CD4-positive, alpha-beta memory T cell (primary cell): ENCODE measurements around the gene BCAM. TPM values are rescaled to one million over a fixed set of nuclear protein-coding genes. Genes with fewer than 3 reads are reported as not detected.
"Not testable (repeated sequence)": the region's sequence is repeated elsewhere in the genome, so short reads cannot be mapped to it uniquely, and the experiment has no call there.

ENCODE experiments used
- CTCF ChIA-PET: fragments of 350-600 bp; sonication (Branson Sonifier 250); formaldehyde crosslinking; loops from one replicate; lab custom pipeline; 2021; ENCODE audit warnings: inconsistent platforms; ENCODE audit not compliant: partially characterized antibody; lab: Charles Lee
- POLR2A ChIA-PET: fragments of 350-600 bp; sonication (Branson Sonifier 250); formaldehyde crosslinking; loops from one replicate; lab custom pipeline; 2021; ENCODE audit not compliant: partially characterized antibody; lab: Charles Lee
- DNase-seq, 5 donors: peaks; one replicate each; pipeline versions ENCODE4 v3.0.0 to v3.0.0-alpha.2; 2020 to 2022; ENCODE audit warnings: mixed read lengths in 1 of 5
- H3K27ac ChIP-seq: one replicate; pipeline ENCODE4 v1.7.0; 2013; ENCODE audit warnings: low read depth, low read length
- H3K27me3 ChIP-seq: 2 replicates; pipeline ENCODE4 v1.7.0; 2013; ENCODE audit warnings: mild to moderate bottlenecking, low read length, moderate library complexity; ENCODE audit not compliant: insufficient read depth
- H3K36me3 ChIP-seq: 2 replicates; pipeline ENCODE4 v1.7.0; 2013; ENCODE audit warnings: mild to moderate bottlenecking, low read length, moderate library complexity; ENCODE audit not compliant: insufficient read depth
- H3K4me1 ChIP-seq: 2 replicates; pipeline ENCODE4 v1.7.0; 2013; ENCODE audit warnings: mild to moderate bottlenecking, low read length, moderate library complexity; ENCODE audit not compliant: insufficient read depth
- H3K4me3 ChIP-seq, 2 donors: one replicate each; pipeline ENCODE4 v1.7.0; 2013; ENCODE audit warnings: low read length in 2 of 2, mild to moderate bottlenecking in 1 of 2
- H3K9me3 ChIP-seq, 2 donors: one replicate each; pipeline ENCODE4 v1.7.0; 2013; ENCODE audit warnings: low read length in 2 of 2, control low read depth in 1 of 2; ENCODE audit not compliant: control insufficient read depth in 1 of 2
- H3K27ac Mint-ChIP-seq, 7 donors: one replicate each; pipeline ENCODE4 v1.8.0; 2020 to 2021; ENCODE audit warnings: mixed read lengths in 7 of 7, mild to moderate bottlenecking in 6 of 7, inconsistent platforms in 3 of 7, moderate library complexity in 3 of 7
- H3K27me3 Mint-ChIP-seq, 2 donors: one replicate each; pipeline ENCODE4 v1.8.0; 2020 to 2021; ENCODE audit warnings: mixed read lengths in 2 of 2
- H3K36me3 Mint-ChIP-seq, 2 donors: one replicate each; pipeline ENCODE4 v1.8.0; 2020 to 2021; ENCODE audit warnings: mixed read lengths in 2 of 2, inconsistent platforms in 1 of 2, mild to moderate bottlenecking in 1 of 2
- H3K4me1 Mint-ChIP-seq, 4 donors: one replicate each; pipeline ENCODE4 v1.8.0; 2020 to 2021; ENCODE audit warnings: mixed read lengths in 4 of 4, mild to moderate bottlenecking in 1 of 4
- H3K4me3 Mint-ChIP-seq, 8 donors: one replicate each; pipeline ENCODE4 v1.8.0; 2020 to 2021; ENCODE audit warnings: mixed read lengths in 8 of 8, mild to moderate bottlenecking in 7 of 8, moderate library complexity in 6 of 8, inconsistent platforms in 3 of 8
- H3K9me3 Mint-ChIP-seq, 8 donors: one replicate each; pipeline ENCODE4 v1.8.0; 2020 to 2021; ENCODE audit warnings: mixed read lengths in 8 of 8, mild to moderate bottlenecking in 5 of 8, inconsistent platforms in 3 of 8, moderate library complexity in 1 of 8
- intact Hi-C: fragments of 100-400 bp; cut with micrococcal nuclease; formaldehyde crosslinking; loops from one replicate; pipeline ENCODE4 v1.15.1; 2023
- polyA plus RNA-seq, 2 donors: library from polyadenylated mRNA; unstranded; fragments of 300-500 nt; fragmentation: Illumina TruSeq; gene quantifications; one replicate each; pipeline ENCODE4 v1.2.3, GENCODE V29; 2021
- total RNA-seq, 2 experiments: library from RNA; stranded (reverse); gene quantifications; one replicate each; pipeline ENCODE4 v1.2.3, GENCODE V29; 2021

BCAM gene
- total and polyA plus RNA-seq, 4 experiments from 2014 or later, result not detected

DNA sequence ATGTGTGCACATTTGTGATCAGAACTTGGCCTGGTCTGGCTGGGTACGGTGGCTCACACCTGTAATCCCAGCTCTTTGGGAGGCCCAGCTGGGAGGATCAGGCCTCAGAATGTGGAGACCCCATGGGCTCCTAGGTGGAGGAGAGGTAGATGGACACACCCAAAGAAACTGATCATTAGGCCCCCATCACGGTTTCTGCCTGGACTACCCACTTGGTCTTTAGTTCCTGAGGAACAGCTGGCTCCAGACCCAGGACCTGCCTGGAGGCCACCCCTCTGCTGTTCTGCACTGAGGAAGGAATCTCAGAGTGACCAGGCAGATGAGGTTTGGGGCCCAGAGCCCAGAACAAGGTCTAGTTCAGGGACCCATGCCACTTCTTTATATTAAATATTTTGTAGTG, 29.8 kb upstream of the BCAM start:
- H3K4me1 ChIP-seq, result peaks cover 1% of the 10 kb centered on the region
- H3K9me3 ChIP-seq, result no peaks in the 10 kb centered on the region
- Mint-ChIP-seq H3K36me3 (no peaks in the 10 kb centered on the region), H3K27me3 (peaks cover 0 to 4% of the 10 kb centered on the region in 2 donors), H3K27ac (no peak overlapping the region), H3K4me1 (peaks cover under 1 to 1% (median under 1%) of the 10 kb centered on the region in 4 donors), H3K4me3 (no peak overlapping the region), H3K9me3 (no peaks in the 10 kb centered on the region)
- intact Hi-C loops, result no loop called here
- CTCF ChIA-PET, result interaction anchor here (0.6 kb wide), 1 partner anchor 8 kb away, joined by 3 read pairs; no protein-coding TSS in a partner anchor
- no peak overlapping the region for H3K4me3 ChIP-seq
- H3K27me3 ChIP-seq, result no peaks in the 10 kb centered on the region
- no peaks in the 10 kb centered on the region for H3K36me3 ChIP-seq
- POLR2A ChIA-PET, result no interaction called here
- no peak overlapping the region for H3K27ac ChIP-seq
- DNase-seq, result no peak

DNA sequence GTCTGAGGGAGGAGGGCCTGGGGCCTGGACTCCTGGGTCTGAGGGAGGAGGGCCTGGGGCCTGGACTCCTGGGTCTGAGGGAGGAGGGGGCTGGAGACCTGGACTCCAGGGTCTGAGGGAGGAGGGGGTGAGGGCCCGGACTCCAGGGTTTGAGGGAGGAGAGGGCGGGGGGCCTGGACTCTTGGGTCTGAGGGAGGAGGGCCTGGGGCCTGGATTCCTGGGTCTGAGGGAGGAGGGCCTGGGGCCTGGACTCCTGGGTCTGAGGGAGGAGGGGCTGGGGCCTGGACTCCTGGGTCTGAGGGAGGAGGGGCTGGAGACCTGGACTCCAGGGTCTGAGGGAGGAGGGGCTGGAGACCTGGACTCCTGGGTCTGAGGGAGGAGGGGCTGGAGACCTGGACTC, 27.2 kb upstream of the BCAM start:
- H3K4me3 ChIP-seq, H3K9me3 Mint-ChIP-seq, H3K9me3 ChIP-seq, H3K27ac Mint-ChIP-seq, H3K27me3 Mint-ChIP-seq, DNase-seq, H3K4me1 Mint-ChIP-seq, H3K27me3 ChIP-seq, H3K4me1 ChIP-seq, H3K4me3 Mint-ChIP-seq, H3K27ac ChIP-seq, H3K36me3 ChIP-seq, H3K36me3 Mint-ChIP-seq, CTCF ChIA-PET: not testable (repeated sequence)
- POLR2A ChIA-PET, result interaction anchor here (1.0 kb wide), 1 partner anchor 90 kb away, joined by 3 read pairs; no protein-coding TSS in a partner anchor
- intact Hi-C loops, result loop anchor here (5.0 kb wide), 1 partner anchor 556 kb away; no protein-coding TSS in a partner anchor

DNA sequence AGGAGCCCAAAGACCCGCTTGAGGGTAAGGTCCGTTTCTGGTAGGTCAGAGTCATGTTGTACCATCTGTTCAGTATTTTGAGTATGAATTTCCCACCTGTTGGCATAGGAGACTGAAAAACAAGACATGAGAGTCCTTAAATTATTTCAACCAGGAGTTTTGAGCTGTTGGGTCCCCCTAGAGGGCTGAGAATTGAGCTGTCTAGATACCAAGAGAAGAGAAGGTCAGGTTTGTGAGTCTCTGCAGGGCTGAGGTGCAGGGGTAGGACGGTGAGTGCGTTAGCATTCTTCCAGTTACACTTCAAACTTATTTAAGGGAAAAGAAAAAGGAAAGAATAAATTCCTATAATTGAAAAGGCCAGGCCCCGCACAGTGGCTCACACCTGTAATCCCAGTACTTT, 26.2 kb upstream of the BCAM start:
- Mint-ChIP-seq H3K4me3 (no peak overlapping the region), H3K27ac (no peak overlapping the region), H3K36me3 (no peaks in the 10 kb centered on the region), H3K9me3 (no peaks in the 10 kb centered on the region), H3K27me3 (peaks cover 0 to 7% of the 10 kb centered on the region in 2 donors), H3K4me1 (peaks cover 4 to 7% (median 6%) of the 10 kb centered on the region in 4 donors)
- Histone ChIP-seq H3K27ac (no peak overlapping the region), H3K9me3 (no peaks in the 10 kb centered on the region), H3K4me1 (peaks cover 3% of the 10 kb centered on the region), H3K27me3 (no peaks in the 10 kb centered on the region), H3K4me3 (no peak overlapping the region), H3K36me3 (no peaks in the 10 kb centered on the region)
- ChIA-PET CTCF (interaction anchor here (1.2 to 3.8 kb wide), 8 partner anchors 12 to 128 kb away, joined by 3 to 27 read pairs (median 8); partner anchors contain the start of gene NECTIN2), POLR2A (interaction anchor here (1.0 kb wide), 1 partner anchor 91 kb away, joined by 3 read pairs; no protein-coding TSS in a partner anchor)
- intact Hi-C loops, result loop anchor here (5.0 kb wide), 1 partner anchor 555 kb away; no protein-coding TSS in a partner anchor
- DNase-seq, result no peak

DNA sequence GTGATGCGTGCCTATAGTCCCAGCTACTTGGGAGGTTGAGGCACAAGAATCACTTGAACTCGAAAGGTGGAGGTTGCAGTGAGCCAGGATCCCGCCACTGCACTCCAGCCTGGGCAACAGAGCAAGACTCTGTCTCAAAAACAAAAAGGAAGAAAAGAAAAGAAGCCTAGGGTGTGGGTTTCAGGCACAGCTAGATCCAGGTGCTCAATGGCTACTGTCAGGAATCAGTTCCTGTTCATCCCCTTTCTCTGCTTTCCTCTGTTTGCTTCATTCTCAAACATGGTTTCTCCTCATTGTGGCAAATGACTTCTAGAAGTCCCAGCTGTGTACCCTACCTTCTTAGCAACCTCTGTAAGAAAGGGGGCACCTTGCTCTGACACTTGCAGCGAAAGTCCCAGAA, 25.4 kb upstream of the BCAM start:
- Mint-ChIP-seq H3K9me3 (no peaks in the 10 kb centered on the region), H3K27ac (peak overlapping the region in 1 of 7 donors; percentile 60), H3K4me3 (no peak overlapping the region), H3K4me1 (peaks cover 4 to 7% (median 6%) of the 10 kb centered on the region in 4 donors), H3K36me3 (no peaks in the 10 kb centered on the region), H3K27me3 (peaks cover 0 to 7% of the 10 kb centered on the region in 2 donors)
- H3K36me3 ChIP-seq, result no peaks in the 10 kb centered on the region
- ChIA-PET POLR2A (no interaction called here), CTCF (interaction anchor here (1.2 to 3.8 kb wide), 12 partner anchors 9 to 100 kb away, joined by 3 to 27 read pairs (median 8); partner anchors contain the start of gene NECTIN2)
- DNase-seq, result no peak
- no peak overlapping the region for H3K27ac ChIP-seq
- peaks cover 3% of the 10 kb centered on the region for H3K4me1 ChIP-seq
- H3K4me3 ChIP-seq, result no peak overlapping the region
- no peaks in the 10 kb centered on the region for H3K9me3 ChIP-seq
- intact Hi-C loops, result loop anchor here (5.0 kb wide), 1 partner anchor 554 kb away; no protein-coding TSS in a partner anchor
- H3K27me3 ChIP-seq, result no peaks in the 10 kb centered on the region

DNA sequence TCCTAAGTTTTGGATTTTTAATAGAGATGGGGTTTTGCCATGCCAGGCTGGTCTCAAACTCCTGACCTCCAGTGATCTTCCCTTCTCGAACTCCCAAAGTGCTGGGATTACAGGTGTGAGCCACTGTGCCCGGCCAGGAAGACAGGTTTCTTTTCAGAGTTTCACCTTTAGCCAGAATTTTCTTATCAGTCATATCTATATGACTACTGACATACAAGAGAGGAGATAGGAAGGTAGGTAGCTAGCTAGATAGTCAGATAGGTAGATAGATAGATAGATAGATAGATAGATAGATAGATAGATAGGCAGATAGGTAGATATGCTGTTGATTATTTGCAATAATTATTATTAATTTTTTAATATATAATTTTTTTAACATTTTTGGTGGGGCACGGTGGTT, 23.6 kb upstream of the BCAM start:
- POLR2A ChIA-PET, result no interaction called here
- no peak overlapping the region for H3K4me3 Mint-ChIP-seq
- DNase-seq, result no peak
- intact Hi-C loops, result no loop called here
- H3K9me3 Mint-ChIP-seq, result no peaks in the 10 kb centered on the region
- Histone ChIP-seq H3K9me3 (no peaks in the 10 kb centered on the region), H3K4me3 (no peak overlapping the region), H3K4me1 (peaks cover 3% of the 10 kb centered on the region), H3K27ac (no peak overlapping the region), H3K36me3 (no peaks in the 10 kb centered on the region), H3K27me3 (no peaks in the 10 kb centered on the region)
- peaks cover 4 to 7% (median 6%) of the 10 kb centered on the region in 4 donors for H3K4me1 Mint-ChIP-seq
- H3K27ac Mint-ChIP-seq, result no peak overlapping the region
- no peaks in the 10 kb centered on the region for H3K36me3 Mint-ChIP-seq
- H3K27me3 Mint-ChIP-seq, result peaks cover 0 to 4% of the 10 kb centered on the region in 2 donors
- CTCF ChIA-PET, result interaction anchor here (0.5 to 3.8 kb wide), 11 partner anchors 10 to 167 kb away, joined by 3 to 27 read pairs (median 5); partner anchors contain the start of gene NECTIN2

DNA sequence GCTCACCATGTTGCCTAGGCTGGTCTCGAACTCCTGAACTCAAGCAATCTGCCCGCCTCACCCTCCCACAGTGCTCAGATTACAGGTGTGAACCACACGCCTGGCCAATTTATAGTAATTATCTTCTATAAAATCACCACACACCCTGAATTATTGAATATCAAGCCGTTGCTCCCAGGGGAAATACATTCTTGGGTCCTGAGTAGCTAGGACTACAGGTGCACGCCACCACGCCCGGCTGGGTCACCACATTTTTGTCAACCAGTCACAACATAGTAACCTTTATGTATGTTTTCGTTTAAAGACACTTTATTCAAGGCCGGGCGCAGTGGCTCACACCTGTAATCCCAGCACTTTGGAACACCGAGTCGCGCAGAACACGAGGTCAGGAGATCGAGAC, 22.9 kb upstream of the BCAM start:
- Histone ChIP-seq H3K9me3 (no peaks in the 10 kb centered on the region), H3K36me3 (no peaks in the 10 kb centered on the region), H3K4me1 (peaks cover 3% of the 10 kb centered on the region), H3K4me3 (no peak overlapping the region), H3K27me3 (no peaks in the 10 kb centered on the region), H3K27ac (no peak overlapping the region)
- Mint-ChIP-seq H3K36me3 (no peaks in the 10 kb centered on the region), H3K9me3 (no peaks in the 10 kb centered on the region), H3K27ac (no peak overlapping the region), H3K4me3 (no peak overlapping the region), H3K27me3 (peaks cover 0 to 4% of the 10 kb centered on the region in 2 donors), H3K4me1 (peaks cover 4 to 7% (median 6%) of the 10 kb centered on the region in 4 donors)
- ChIA-PET CTCF (interaction anchor here (0.5 to 3.2 kb wide), 2 partner anchors 57 to 62 kb away, joined by 3 to 10 read pairs; no protein-coding TSS in a partner anchor), POLR2A (no interaction called here)
- DNase-seq, result no peak
- intact Hi-C loops, result no loop called here

DNA sequence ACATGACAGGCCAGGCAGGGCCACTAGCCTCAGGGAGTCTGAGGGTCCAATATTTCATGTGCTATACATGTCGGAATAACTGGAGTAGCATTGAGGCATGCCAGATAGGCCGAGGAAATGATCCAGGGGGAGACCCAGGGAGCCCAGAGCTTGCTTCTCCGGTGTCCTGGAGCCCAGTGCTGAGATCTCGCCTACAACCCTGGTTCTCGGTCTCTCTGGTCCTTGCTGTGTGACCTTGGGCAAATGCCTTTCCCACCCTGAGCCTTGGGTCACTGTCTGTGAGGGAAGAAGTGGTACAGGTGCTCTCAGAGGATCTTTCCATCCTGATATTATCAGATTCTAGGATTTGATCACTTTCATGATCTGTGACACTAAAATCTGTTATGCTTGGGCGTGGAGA, 19.9 kb upstream of the BCAM start:
- H3K9me3 Mint-ChIP-seq, result no peaks in the 10 kb centered on the region
- intact Hi-C loops, result no loop called here
- peaks cover 4 to 7% (median 6%) of the 10 kb centered on the region in 4 donors for H3K4me1 Mint-ChIP-seq
- Histone ChIP-seq H3K36me3 (no peaks in the 10 kb centered on the region), H3K27me3 (no peaks in the 10 kb centered on the region), H3K27ac (no peak overlapping the region), H3K9me3 (no peaks in the 10 kb centered on the region), H3K4me3 (no peak overlapping the region), H3K4me1 (peaks cover 3% of the 10 kb centered on the region)
- DNase-seq, result no peak
- POLR2A ChIA-PET, result no interaction called here
- H3K27me3 Mint-ChIP-seq, result peaks cover 0 to 4% of the 10 kb centered on the region in 2 donors
- H3K27ac Mint-ChIP-seq, result peak overlapping the region in 1 of 7 donors; percentile 36
- H3K4me3 Mint-ChIP-seq, result no peak overlapping the region
- CTCF ChIA-PET, result interaction anchor here (1.0 to 1.8 kb wide), 3 partner anchors 9 to 100 kb away, joined by 3 to 8 read pairs (median 5); no protein-coding TSS in a partner anchor
- H3K36me3 Mint-ChIP-seq, result no peaks in the 10 kb centered on the region
